ENCODE data around the gene ZBTB11. TPM values are rescaled to one million over a fixed set of nuclear protein-coding genes. Genes with fewer than 3 reads are reported as not detected.

Gene ZBTB11
- total RNA-seq, 4 donors from 2014 or later, result 27.3 to 47.8 (median 29.2) TPM

GRCh38 chr3:101602731-101603130, 74.2 kb downstream of the ZBTB11 start:
- no peak for DNase-seq (ENCODE audit: low spot score in 2 of 2)
- H3K36me3 ChIP-seq, result peaks cover 4% of the 10 kb centered on the region
- H3K4me3 ChIP-seq, result no peak overlapping the region
- WGBS, result 85% methylated on average over 3 of the region's 3 CpGs
- no peaks in the 10 kb centered on the region for H3K4me1 ChIP-seq
- no peak for TF ChIP-seq EP300 (IDR thresholded peaks at IDR 0.05)
- no peak for TF ChIP-seq POLR2A (IDR thresholded peaks at IDR 0.05)
- no peak for TF ChIP-seq CTCF (IDR thresholded peaks at IDR 0.05)
- TF ChIP-seq POLR2AphosphoS5 (IDR thresholded peaks at IDR 0.05), result no peak
- H3K27me3 ChIP-seq, result no peaks in the 10 kb centered on the region
- H3K9me3 ChIP-seq, result no peaks in the 10 kb centered on the region
- H3K27ac ChIP-seq, result no peak overlapping the region

Other genes starting within 250 kb of the ZBTB11 start
- 10 to 100 TPM; 13.3 to 39.4 (median 15.8) TPM for gene SENP7, start 163.9 kb downstream of the ZBTB11 start, total RNA-seq
- gene TRMT10C, start 115.3 kb downstream of the ZBTB11 start, total RNA-seq, result 10 to 100 TPM; 22.6 to 36.4 (median 28.1) TPM
- 100 to 1,000 TPM in 1 of 4 donors, 10 to 100 TPM in 3; 53.8 to 133 (median 72.6) TPM for gene PCNP, start 103.0 kb downstream of the ZBTB11 start, total RNA-seq
- gene RPL24, start 9.6 kb upstream of the ZBTB11 start, total RNA-seq, result 1,000 to 10,000 TPM in 2 of 4 donors, 100 to 1,000 TPM in 2; 775 to 1,097 (median 922) TPM
- 1 to 10 TPM; 8.5 to 9.2 (median 8.9) TPM for gene CEP97, start 47.5 kb upstream of the ZBTB11 start, total RNA-seq
- 1 to 10 TPM; 2.2 to 5.8 (median 3.6) TPM for gene NXPE3, start 102.1 kb upstream of the ZBTB11 start, total RNA-seq
- gene NFKBIZ, start 172.4 kb upstream of the ZBTB11 start, total RNA-seq, result 100 to 1,000 TPM; 142 to 311 (median 159) TPM